ENCODE measurements around the gene SPIRE1. TPM values are rescaled to one million over a fixed set of nuclear protein-coding genes. Genes with fewer than 3 reads are reported as not detected.
"Not testable (repeated sequence)": the region's sequence is repeated elsewhere in the genome, so short reads cannot be mapped to it uniquely, and the experiment has no call there.

Gene SPIRE1
- total RNA-seq, 2 donors from 2014 or later = 1.9 to 2.3 TPM

GRCh38 chr18:12551943-12552878 is 105.7 kb downstream of the SPIRE1 start:
- ATAC-seq = not testable (repeated sequence)

GRCh38 chr18:12551466-12551865 is 106.4 kb downstream of the SPIRE1 start:
- H3K9me3 Mint-ChIP-seq; H3K27ac Mint-ChIP-seq; H3K36me3 Mint-ChIP-seq; DNase-seq (ENCODE audit: low spot score in 2 of 2); ATAC-seq: not testable (repeated sequence)

More at GRCh38 chr18:12551943-12552878, 105.7 kb downstream of the SPIRE1 start:
- H3K9me3 Mint-ChIP-seq; DNase-seq (ENCODE audit: low spot score in 2 of 2); H3K36me3 Mint-ChIP-seq; H3K27ac Mint-ChIP-seq: not testable (repeated sequence)

- Mint-ChIP-seq H3K9me3 (peaks cover 7% of the 10 kb centered on the region in 2 donors), H3K36me3 (peaks cover 0 to 5% of the 10 kb centered on the region in 2 donors), H3K27ac (no peak overlapping the region)
- DNase-seq (ENCODE audit: low spot score in 2 of 2) (no peak), ATAC-seq (peak in 1 of 2 donors; percentile 79)
Observed at GRCh38 chr18:12543697-12544096, 114.2 kb downstream of the SPIRE1 start.

GRCh38 chr18:12540751-12541150 is 117.2 kb downstream of the SPIRE1 start:
- ATAC-seq (no peak), DNase-seq (ENCODE audit: low spot score in 2 of 2) (no peak)
- H3K27ac Mint-ChIP-seq = no peak overlapping the region
- H3K36me3 Mint-ChIP-seq = peaks cover 0 to 5% of the 10 kb centered on the region in 2 donors
- peaks cover 7% of the 10 kb centered on the region in 2 donors for H3K9me3 Mint-ChIP-seq

- ATAC-seq; H3K27ac Mint-ChIP-seq; DNase-seq (ENCODE audit: low spot score in 2 of 2); H3K9me3 Mint-ChIP-seq; H3K36me3 Mint-ChIP-seq: not testable (repeated sequence)
Observed at GRCh38 chr18:12539158-12539557, 118.7 kb downstream of the SPIRE1 start.

GRCh38 chr18:12534820-12535219 is 123.1 kb downstream of the SPIRE1 start:
- DNase-seq (ENCODE audit: low spot score in 2 of 2) = no peak
- Mint-ChIP-seq H3K9me3 (no peaks in the 10 kb centered on the region), H3K36me3 (no peaks in the 10 kb centered on the region), H3K27ac (no peak overlapping the region)
- no peak for ATAC-seq

- ATAC-seq (no peak), DNase-seq (ENCODE audit: low spot score in 2 of 2) (no peak)
- no peaks in the 10 kb centered on the region for H3K9me3 Mint-ChIP-seq
- no peaks in the 10 kb centered on the region for H3K36me3 Mint-ChIP-seq
- H3K27ac Mint-ChIP-seq = no peak overlapping the region
Observed at GRCh38 chr18:12532661-12533060, 125.2 kb downstream of the SPIRE1 start.

- DNase-seq (ENCODE audit: low spot score in 2 of 2) (no peak), ATAC-seq (no peak)
- Mint-ChIP-seq H3K36me3 (no peaks in the 10 kb centered on the region), H3K27ac (no peak overlapping the region), H3K9me3 (no peaks in the 10 kb centered on the region)
Observed at GRCh38 chr18:12531749-12532148, 126.2 kb downstream of the SPIRE1 start.

- no peak for DNase-seq (ENCODE audit: low spot score in 2 of 2)
- Mint-ChIP-seq H3K36me3 (no peaks in the 10 kb centered on the region), H3K9me3 (no peaks in the 10 kb centered on the region), H3K27ac (no peak overlapping the region)
- ATAC-seq = no peak
Observed at GRCh38 chr18:12520442-12520992, 137.4 kb downstream of the SPIRE1 start.

- DNase-seq (ENCODE audit: low spot score in 2 of 2) = no peak
Observed at GRCh38 chr18:12518832-12519531, 138.9 kb downstream of the SPIRE1 start.

GRCh38 chr18:12518326-12518725 is 139.6 kb downstream of the SPIRE1 start:
- Mint-ChIP-seq H3K9me3 (no peaks in the 10 kb centered on the region), H3K36me3 (no peaks in the 10 kb centered on the region), H3K27ac (no peak overlapping the region)
- no peak for ATAC-seq
- no peak for DNase-seq (ENCODE audit: low spot score in 2 of 2)

More at GRCh38 chr18:12518832-12519531, 138.9 kb downstream of the SPIRE1 start:
- H3K9me3 Mint-ChIP-seq = no peaks in the 10 kb centered on the region
- no peak for ATAC-seq
- no peaks in the 10 kb centered on the region for H3K36me3 Mint-ChIP-seq
- H3K27ac Mint-ChIP-seq = no peak overlapping the region

- no peaks in the 10 kb centered on the region for H3K36me3 Mint-ChIP-seq
- ATAC-seq (no peak), DNase-seq (ENCODE audit: low spot score in 2 of 2) (no peak)
- no peaks in the 10 kb centered on the region for H3K9me3 Mint-ChIP-seq
- H3K27ac Mint-ChIP-seq = no peak overlapping the region
Observed at GRCh38 chr18:12517142-12517825, 140.6 kb downstream of the SPIRE1 start.

GRCh38 chr18:12516049-12516630 is 141.8 kb downstream of the SPIRE1 start:
- Mint-ChIP-seq H3K9me3 (no peaks in the 10 kb centered on the region), H3K27ac (no peak overlapping the region), H3K36me3 (no peaks in the 10 kb centered on the region)
- ATAC-seq = no peak
- no peak for DNase-seq (ENCODE audit: low spot score in 2 of 2)

- ATAC-seq (no peak), DNase-seq (ENCODE audit: low spot score in 2 of 2) (no peak)
- H3K27ac Mint-ChIP-seq = no peak overlapping the region
- H3K36me3 Mint-ChIP-seq = no peaks in the 10 kb centered on the region
- no peaks in the 10 kb centered on the region for H3K9me3 Mint-ChIP-seq
Observed at GRCh38 chr18:12515550-12515949, 142.4 kb downstream of the SPIRE1 start.

GRCh38 chr18:12507007-12507406 is 150.9 kb downstream of the SPIRE1 start:
- Mint-ChIP-seq H3K36me3 (no peaks in the 10 kb centered on the region), H3K9me3 (no peaks in the 10 kb centered on the region), H3K27ac (no peak overlapping the region)
- no peak for DNase-seq (ENCODE audit: low spot score in 2 of 2)
- no peak for ATAC-seq

- ATAC-seq (no peak), DNase-seq (ENCODE audit: low spot score in 2 of 2) (no peak)
- no peaks in the 10 kb centered on the region for H3K9me3 Mint-ChIP-seq
Observed at GRCh38 chr18:12500986-12501385, 156.9 kb downstream of the SPIRE1 start.

More at GRCh38 chr18:12500986-12501385, 156.9 kb downstream of the SPIRE1 start:
- Mint-ChIP-seq H3K36me3 (no peaks in the 10 kb centered on the region), H3K27ac (no peak overlapping the region)
